Keratinocyte (primary cell): ENCODE data around the gene ARMC9. TPM values are rescaled to one million over a fixed set of nuclear protein-coding genes. Genes with fewer than 3 reads are reported as not detected.
"Not testable (repeated sequence)": the region's sequence is repeated elsewhere in the genome, so short reads cannot be mapped to it uniquely, and the experiment has no call there.

ENCODE experiments used
- DNase-seq: peaks from one replicate; pipeline ENCODE4 v3.0.0-alpha.2; 2011; ENCODE audit warnings: low read depth, missing footprints, low spot score
- FAIRE-seq: peaks from 2 replicates; lab custom pipeline; 2011; peaks lifted over from hg19 to GRCh38; lab: Jason Lieb, UNC
- H2AFZ ChIP-seq: 2 replicates; pipeline ENCODE4 v1.6.0; 2012; ENCODE audit warnings: low read length, control low read depth, inconsistent platforms; ENCODE audit not compliant: control insufficient read depth
- H3K27ac ChIP-seq: 2 replicates; pipeline ENCODE4 v1.5.1; 2011; ENCODE audit warnings: low read length; ENCODE audit not compliant: control insufficient read depth, insufficient read depth
- H3K27me3 ChIP-seq: 3 replicates; pipeline ENCODE4 v1.6.0; 2011; ENCODE audit warnings: low read length; ENCODE audit not compliant: control insufficient read depth, insufficient read depth; ENCODE audit errors: extremely low read depth
- H3K36me3 ChIP-seq, 2 experiments: 2 replicates in 1 of 2; 3 replicates in 1 of 2; pipeline ENCODE4 v1.5.1; 2011; ENCODE audit warnings: low read length in 2 of 2, mild to moderate bottlenecking in 1 of 2; ENCODE audit not compliant: control insufficient read depth in 2 of 2, insufficient read depth in 2 of 2; ENCODE audit errors: extremely low read depth in 1 of 2
- H3K4me1 ChIP-seq: 3 replicates; pipeline ENCODE4 v1.5.1; 2011; ENCODE audit warnings: low read length; ENCODE audit not compliant: control insufficient read depth, insufficient read depth; ENCODE audit errors: extremely low read depth
- H3K4me2 ChIP-seq: 3 replicates; pipeline ENCODE4 v1.6.0; 2011; ENCODE audit warnings: low read depth, low read length; ENCODE audit not compliant: control insufficient read depth, insufficient read depth; ENCODE audit errors: extremely low read depth
- H3K4me3 ChIP-seq, 3 experiments: fragments of 200-600 bp in 1 of 3; sonication (generic) in 1 of 3; 2 replicates in 2 of 3; 3 replicates in 1 of 3; pipeline ENCODE4 v1.5.1; 2011 to 2016; ENCODE audit warnings: low read length in 3 of 3, mild to moderate bottlenecking in 3 of 3, control low read depth in 2 of 3, inconsistent platforms in 1 of 3, low read depth in 1 of 3, mixed read lengths in 1 of 3, mixed run types in 1 of 3, moderate library complexity in 1 of 3; ENCODE audit not compliant: control insufficient read depth in 2 of 3, insufficient read depth in 2 of 3; ENCODE audit errors: extremely low read depth in 1 of 3
- H3K79me2 ChIP-seq: 2 replicates; pipeline ENCODE4 v1.6.0; 2012; ENCODE audit warnings: low read length; ENCODE audit not compliant: control insufficient read depth, insufficient read depth
- H3K9ac ChIP-seq: 3 replicates; pipeline ENCODE4 v1.6.0; 2011; ENCODE audit warnings: low read length; ENCODE audit not compliant: control insufficient read depth, insufficient read depth; ENCODE audit errors: extremely low read depth
- H3K9me1 ChIP-seq: 3 replicates; pipeline ENCODE4 v1.6.0; 2011; ENCODE audit warnings: low read length; ENCODE audit not compliant: control insufficient read depth, insufficient read depth; ENCODE audit errors: extremely low read depth
- H3K9me3 ChIP-seq: 2 replicates; pipeline ENCODE4 v1.5.1; 2012; ENCODE audit warnings: low read depth, low read length; ENCODE audit not compliant: control insufficient read depth
- H4K20me1 ChIP-seq: 3 replicates; pipeline ENCODE4 v1.6.0; 2011; ENCODE audit warnings: low read length; ENCODE audit not compliant: control insufficient read depth, insufficient read depth; ENCODE audit errors: extremely low read depth
- EZH2 ChIP-seq: IDR thresholded peaks from one replicate; pipeline ENCODE4 v1.6.1; 2012; ENCODE audit warnings: inconsistent platforms, mild to moderate bottlenecking, low read length, moderate library complexity
- dilution Hi-C: fragments of 300-500 bp; cut with MboI; formaldehyde crosslinking; loops from one replicate; pipeline ENCODE4 v1.7.0; 2020; ENCODE audit warnings: low sequenced_read_pairs; ENCODE audit not compliant: extremely low pct_ligation_motif_present
- polyA plus RNA-seq, 5 experiments: library from polyadenylated mRNA; depleted of rRNA in 3 of 5; stranded (reverse) in 3 of 5; stranded (forward) in 1 of 5; unstranded in 1 of 5; fragments of >200 nt; gene quantifications; 1 replicate in 1 of 5; 2 replicates in 3 of 5; 3 replicates in 1 of 5; pipeline versions ENCODE4 v1.2.1 to v1.2.3, GENCODE V29; 2011 to 2012; ENCODE audit warnings: missing spikeins in 2 of 5, low read depth in 1 of 5, low replicate concordance in 1 of 5
- TF ChIP-seq, protein P1 (sequence below), 3 experiments: IDR thresholded peaks in 1 of 3; conservative IDR thresholded peaks in 1 of 3; optimal IDR thresholded peaks in 1 of 3; 2 replicates in 2 of 3; 3 replicates in 1 of 3; pipeline versions ENCODE3 to v1.5.1; 2011; ENCODE audit warnings: low read length in 3 of 3, mild to moderate bottlenecking in 3 of 3, moderate library complexity in 2 of 3, control low read depth in 1 of 3, inconsistent platforms in 1 of 3; ENCODE audit not compliant: insufficient read depth in 2 of 3; ENCODE audit errors: extremely low read depth in 1 of 3

ARMC9 gene
- polyA plus RNA-seq, 1 donor (not counting 4 experiments of a cell fraction or from before 2014, with no cell fraction given): 16.2 TPM

- no peak for DNase-seq
- Histone ChIP-seq H4K20me1 (no peaks in the 10 kb centered on the region), H3K27ac (no peak overlapping the region), H3K4me3 (no peak overlapping the region), H3K36me3 (no peaks in the 10 kb centered on the region), H3K9ac (no peak overlapping the region), H2AFZ (no peak overlapping the region), H3K79me2 (no peaks in the 10 kb centered on the region), H3K4me2 (no peak overlapping the region), H3K9me3 (no peaks in the 10 kb centered on the region), H3K4me1 (peaks cover 2% of the 10 kb centered on the region), H3K9me1 (no peaks in the 10 kb centered on the region), H3K27me3 (no peaks in the 10 kb centered on the region)
- dilution Hi-C loops: no loop called here
- TF ChIP-seq, protein P1, sequence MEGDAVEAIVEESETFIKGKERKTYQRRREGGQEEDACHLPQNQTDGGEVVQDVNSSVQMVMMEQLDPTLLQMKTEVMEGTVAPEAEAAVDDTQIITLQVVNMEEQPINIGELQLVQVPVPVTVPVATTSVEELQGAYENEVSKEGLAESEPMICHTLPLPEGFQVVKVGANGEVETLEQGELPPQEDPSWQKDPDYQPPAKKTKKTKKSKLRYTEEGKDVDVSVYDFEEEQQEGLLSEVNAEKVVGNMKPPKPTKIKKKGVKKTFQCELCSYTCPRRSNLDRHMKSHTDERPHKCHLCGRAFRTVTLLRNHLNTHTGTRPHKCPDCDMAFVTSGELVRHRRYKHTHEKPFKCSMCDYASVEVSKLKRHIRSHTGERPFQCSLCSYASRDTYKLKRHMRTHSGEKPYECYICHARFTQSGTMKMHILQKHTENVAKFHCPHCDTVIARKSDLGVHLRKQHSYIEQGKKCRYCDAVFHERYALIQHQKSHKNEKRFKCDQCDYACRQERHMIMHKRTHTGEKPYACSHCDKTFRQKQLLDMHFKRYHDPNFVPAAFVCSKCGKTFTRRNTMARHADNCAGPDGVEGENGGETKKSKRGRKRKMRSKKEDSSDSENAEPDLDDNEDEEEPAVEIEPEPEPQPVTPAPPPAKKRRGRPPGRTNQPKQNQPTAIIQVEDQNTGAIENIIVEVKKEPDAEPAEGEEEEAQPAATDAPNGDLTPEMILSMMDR (optimal IDR thresholded peaks at IDR 0.05 in 1 of 3, IDR thresholded peaks at IDR 0.05 in 1 of 3, conservative IDR thresholded peaks at IDR 0.05 in 1 of 3; ENCODE audit: extremely low read depth in 1 of 3, insufficient read depth in 2 of 3, low read length in 3 of 3): no peak
- TF ChIP-seq EZH2: no peak
- no peak for FAIRE-seq
Measured at GRCh38 chr2:231348704-231349373, 150.4 kb downstream of the ARMC9 start.

DNA sequence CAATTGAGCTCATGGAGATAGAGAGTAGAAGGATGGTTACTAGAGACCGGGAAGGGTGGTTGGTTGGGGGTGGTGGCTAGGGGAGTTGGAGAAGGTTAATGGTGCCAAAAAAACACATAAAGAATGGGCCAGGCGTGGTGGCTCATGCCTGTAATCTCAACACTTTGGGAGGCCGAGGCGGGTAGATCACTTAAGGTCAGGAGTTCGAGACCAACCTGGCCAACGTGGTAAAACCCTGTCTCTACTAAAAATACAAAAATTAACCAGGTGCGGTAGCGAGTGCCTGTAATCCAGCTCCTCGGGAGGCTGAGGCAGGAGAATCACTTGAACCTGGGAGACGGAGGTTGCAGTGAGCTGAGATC, 150.9 kb downstream of the ARMC9 start:
- H3K27me3 ChIP-seq, H3K9ac ChIP-seq, H3K36me3 ChIP-seq, FAIRE-seq, H3K79me2 ChIP-seq, H3K9me1 ChIP-seq, H4K20me1 ChIP-seq, H3K9me3 ChIP-seq, H3K4me3 ChIP-seq, H3K4me2 ChIP-seq, H3K4me1 ChIP-seq, H2AFZ ChIP-seq, H3K27ac ChIP-seq, dilution Hi-C loops, DNase-seq: not testable (repeated sequence)

GRCh38 chr2:231351648-231352047, 153.2 kb downstream of the ARMC9 start:
- no peak overlapping the region for H2AFZ ChIP-seq
- H3K4me2 ChIP-seq: no peak overlapping the region
- H3K27me3 ChIP-seq: no peaks in the 10 kb centered on the region
- no peak overlapping the region for H3K9ac ChIP-seq
- no peaks in the 10 kb centered on the region for H3K9me3 ChIP-seq
- H3K4me3 ChIP-seq: no peak overlapping the region
- no peaks in the 10 kb centered on the region for H4K20me1 ChIP-seq
- TF ChIP-seq, protein P1 (optimal IDR thresholded peaks at IDR 0.05 in 1 of 3, IDR thresholded peaks at IDR 0.05 in 1 of 3, conservative IDR thresholded peaks at IDR 0.05 in 1 of 3; ENCODE audit: extremely low read depth in 1 of 3, insufficient read depth in 2 of 3, low read length in 3 of 3): no peak
- no peak for TF ChIP-seq EZH2
- no peaks in the 10 kb centered on the region for H3K9me1 ChIP-seq
- dilution Hi-C loops: no loop called here
- FAIRE-seq (no peak), DNase-seq (no peak)
- H3K4me1 ChIP-seq: peaks cover 2% of the 10 kb centered on the region
- no peak overlapping the region for H3K27ac ChIP-seq
- no peaks in the 10 kb centered on the region for H3K36me3 ChIP-seq
- H3K79me2 ChIP-seq: no peaks in the 10 kb centered on the region
